ENCODE results near the gene LTBP1. TPM values are rescaled to one million over a fixed set of nuclear protein-coding genes. Genes with fewer than 3 reads are reported as not detected.
"Not testable (repeated sequence)": the region's sequence is repeated elsewhere in the genome, so short reads cannot be mapped to it uniquely, and the experiment has no call there.

Gene LTBP1
- total RNA-seq, 1 donor from 2014 or later, result 22.1 TPM

GRCh38 chr2:32963941-32964340 lies 17.2 kb downstream of the LTBP1 start:
- DNase-seq (ENCODE audit: low read depth in 2 of 2), result no peak

DNA sequence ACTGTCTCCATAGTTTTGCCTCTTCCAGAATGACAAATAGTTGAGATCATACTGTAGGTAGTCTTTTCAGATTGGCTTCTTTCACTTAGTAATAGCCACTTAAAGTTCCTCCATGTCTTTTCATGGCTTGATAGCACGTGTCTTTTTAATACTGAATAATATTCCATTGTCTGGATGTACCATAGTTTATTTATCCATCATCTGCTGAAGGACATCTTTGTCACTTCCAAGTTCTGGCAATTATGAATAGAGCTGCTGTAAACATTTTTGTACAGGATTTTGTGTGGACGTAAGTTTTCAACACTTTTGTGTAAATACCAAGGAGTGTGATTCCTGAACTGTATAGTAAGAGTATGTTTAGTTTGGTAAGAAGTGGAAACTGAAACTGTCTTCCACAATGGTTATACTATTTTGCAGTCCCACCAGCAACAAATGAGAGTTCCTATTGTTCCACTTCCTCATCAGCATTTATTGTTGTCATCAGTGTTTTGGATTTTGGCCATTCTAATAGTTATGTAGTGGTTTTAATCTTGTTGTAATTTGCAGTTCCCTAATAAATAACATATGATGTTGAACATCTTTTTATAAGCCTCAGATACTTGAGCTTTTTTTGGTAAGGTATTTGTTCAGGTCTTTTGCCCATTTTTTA lies 18.9 kb downstream of the LTBP1 start:
- DNase-seq (ENCODE audit: low read depth in 2 of 2), result peak in 1 of 2 donors; percentile 24

DNA sequence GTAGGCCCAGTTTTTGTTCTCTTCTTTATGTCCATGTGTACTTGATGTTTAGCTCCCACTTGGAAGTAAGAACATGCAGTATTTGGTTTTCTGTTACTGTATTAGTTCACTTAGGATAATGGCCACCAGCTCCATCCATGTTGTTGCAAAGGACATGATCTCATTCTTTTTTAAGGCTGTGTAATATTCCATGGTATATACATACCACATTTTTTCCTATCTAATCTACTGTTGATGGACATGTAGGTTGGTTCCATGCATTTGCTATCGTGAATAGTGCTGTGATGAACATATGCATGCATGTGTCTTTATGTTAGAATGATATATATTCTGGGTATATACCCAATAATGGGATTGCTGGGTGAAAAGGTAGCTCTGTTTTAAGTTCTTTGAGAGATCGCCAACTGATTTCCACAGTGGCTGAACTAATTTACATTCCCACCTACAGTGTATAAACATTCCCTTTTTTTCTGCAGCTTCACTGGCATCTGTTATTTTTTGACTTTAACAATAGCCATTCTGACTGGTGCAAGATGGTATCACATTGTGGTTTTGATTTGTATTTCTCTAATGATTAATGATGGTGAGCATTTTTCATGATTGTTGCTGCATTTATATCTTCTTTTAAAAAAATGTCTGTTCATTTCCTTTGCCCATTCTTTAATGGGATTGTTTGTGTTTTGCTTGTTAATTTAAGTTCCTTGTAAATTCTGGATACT lies 22.9 kb downstream of the LTBP1 start:
- DNase-seq (ENCODE audit: low read depth in 2 of 2), result no peak

- not testable (repeated sequence) for DNase-seq (ENCODE audit: low read depth in 2 of 2)
Measured at GRCh38 chr2:32973772-32974171, 27.0 kb downstream of the LTBP1 start.

DNA sequence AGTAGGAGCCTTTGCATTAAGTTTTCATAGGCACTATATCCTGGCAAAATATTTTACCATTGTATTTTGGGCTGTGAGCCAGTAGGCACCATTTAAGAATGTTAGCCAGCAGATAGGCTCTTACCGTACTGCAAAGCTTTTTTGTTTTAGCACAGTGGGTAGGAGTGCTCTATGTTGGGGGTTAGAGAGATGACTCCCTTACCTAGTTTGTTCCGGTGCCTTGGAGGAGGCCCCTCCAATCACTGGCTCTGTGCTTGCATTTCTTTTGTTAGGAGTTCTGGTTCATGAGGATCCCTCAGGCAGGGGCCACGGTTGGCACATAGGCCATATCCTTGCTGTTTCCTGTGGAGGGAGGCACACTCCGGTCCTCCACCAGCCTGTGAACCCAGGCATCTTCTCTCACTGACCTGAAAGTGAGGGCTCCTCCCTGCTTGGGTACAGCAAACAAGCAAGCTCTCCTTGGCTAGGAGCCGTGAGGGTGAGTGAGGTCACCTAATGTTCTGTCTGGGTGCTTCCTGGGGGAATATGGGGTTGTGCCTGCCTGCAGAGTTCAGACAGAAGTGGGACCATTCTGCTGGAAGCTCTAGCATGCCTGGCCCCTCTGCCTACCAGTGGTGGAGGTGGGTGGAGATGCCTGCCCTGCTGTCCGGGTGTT lies 29.8 kb downstream of the LTBP1 start:
- no peak for DNase-seq (ENCODE audit: low read depth in 2 of 2)

GRCh38 chr2:32977228-32977758 lies 30.5 kb downstream of the LTBP1 start:
- peak in 1 of 2 donors; percentile 58 for DNase-seq (ENCODE audit: low read depth in 2 of 2)

GRCh38 chr2:32981612-32982011 lies 34.9 kb downstream of the LTBP1 start:
- DNase-seq (ENCODE audit: low read depth in 2 of 2), result no peak

- not testable (repeated sequence) for DNase-seq (ENCODE audit: low read depth in 2 of 2)
Measured at GRCh38 chr2:32983193-32983924, 36.6 kb downstream of the LTBP1 start.

- no peak for DNase-seq (ENCODE audit: low read depth in 2 of 2)
Measured at GRCh38 chr2:32986480-32986879, 39.7 kb downstream of the LTBP1 start.

- DNase-seq (ENCODE audit: low read depth in 2 of 2), result no peak
Measured at GRCh38 chr2:32988525-32988924, 41.8 kb downstream of the LTBP1 start.

GRCh38 chr2:32990556-32990955 lies 43.8 kb downstream of the LTBP1 start:
- DNase-seq (ENCODE audit: low read depth in 2 of 2), result no peak

GRCh38 chr2:32991091-32991845 lies 44.5 kb downstream of the LTBP1 start:
- no peak for DNase-seq (ENCODE audit: low read depth in 2 of 2)

- DNase-seq (ENCODE audit: low read depth in 2 of 2), result no peak
Measured at GRCh38 chr2:32993005-32993539, 46.3 kb downstream of the LTBP1 start.

GRCh38 chr2:32997705-32998104 lies 51.0 kb downstream of the LTBP1 start:
- no peak for DNase-seq (ENCODE audit: low read depth in 2 of 2)

DNA sequence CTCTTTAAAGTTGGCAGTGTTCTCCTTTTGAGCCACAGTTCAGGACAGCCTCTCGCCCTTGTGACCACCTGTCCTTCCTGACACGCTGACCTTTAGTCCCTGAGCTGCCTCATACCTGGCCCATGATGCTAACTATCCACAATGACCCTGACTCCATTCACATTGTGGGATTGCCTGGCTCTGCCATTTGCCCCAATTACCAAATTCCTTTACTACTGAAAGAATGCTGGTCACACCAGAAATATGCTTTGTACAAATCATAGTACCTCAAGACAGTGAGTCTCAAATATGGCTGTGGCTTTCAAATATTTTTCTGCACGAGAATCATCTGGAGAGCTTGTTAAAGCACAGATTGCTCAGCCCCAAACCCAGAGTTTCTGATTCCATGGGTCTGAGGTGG lies 54.2 kb downstream of the LTBP1 start:
- no peak for DNase-seq (ENCODE audit: low read depth in 2 of 2)

GRCh38 chr2:33001823-33002222 lies 55.1 kb downstream of the LTBP1 start:
- no peak for DNase-seq (ENCODE audit: low read depth in 2 of 2)

- no peak for DNase-seq (ENCODE audit: low read depth in 2 of 2)
Measured at GRCh38 chr2:33002863-33003262, 56.1 kb downstream of the LTBP1 start.

GRCh38 chr2:33005057-33005456 lies 58.3 kb downstream of the LTBP1 start:
- DNase-seq (ENCODE audit: low read depth in 2 of 2), result no peak

DNA sequence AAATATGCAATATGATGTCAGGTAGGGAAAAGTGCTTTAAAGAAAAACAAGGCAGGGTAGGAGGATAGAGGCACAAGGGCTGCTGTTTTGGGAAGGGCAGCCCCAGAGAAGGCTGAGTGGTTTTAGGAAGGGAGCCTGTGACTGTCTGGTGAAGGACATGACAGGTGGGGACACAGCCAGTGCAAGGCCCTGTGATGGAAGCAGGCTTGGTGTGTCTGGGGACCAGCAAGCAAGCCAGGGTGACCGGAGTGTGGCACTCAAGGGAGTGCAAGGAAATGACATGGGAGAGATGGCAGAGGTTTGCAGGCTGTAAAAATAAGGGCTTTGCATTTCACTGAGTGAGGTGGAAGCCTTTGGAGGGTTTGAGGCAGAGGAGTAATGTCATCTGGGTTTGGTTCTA lies 62.0 kb downstream of the LTBP1 start:
- no peak for DNase-seq (ENCODE audit: low read depth in 2 of 2)

GRCh38 chr2:33009249-33009648 lies 62.5 kb downstream of the LTBP1 start:
- no peak for DNase-seq (ENCODE audit: low read depth in 2 of 2)

- no peak for DNase-seq (ENCODE audit: low read depth in 2 of 2)
Measured at GRCh38 chr2:33011373-33011772, 64.6 kb downstream of the LTBP1 start.
